HG03571 (cell line): ENCODE data around the gene SEC14L2.
"Not testable (repeated sequence)": the region's sequence is repeated elsewhere in the genome, so short reads cannot be mapped to it uniquely, and the experiment has no call there.

Source experiments
- ATAC-seq: cut with Tn5 transposase; IDR thresholded peaks from one replicate; pipeline ENCODE4 v1.9.1; 2021; ENCODE audit not compliant: unreplicated experiment

The SEC14L2 gene

DNA sequence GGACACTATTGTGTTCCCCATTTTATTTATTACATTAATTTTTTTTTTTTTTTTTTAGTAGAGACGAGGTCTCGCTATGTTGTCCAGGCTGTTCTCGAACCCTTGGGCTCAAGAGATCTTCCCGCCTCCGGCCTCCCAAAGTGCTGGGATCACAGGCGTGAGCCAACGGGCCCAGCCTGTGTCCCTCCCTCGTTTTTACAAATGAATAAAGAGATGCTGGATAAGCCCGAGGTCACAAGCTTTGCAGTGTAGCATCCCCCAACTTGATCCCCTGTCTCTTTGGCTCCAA is 28.5 kb downstream of the SEC14L2 start:
- ATAC-seq, result no peak

DNA sequence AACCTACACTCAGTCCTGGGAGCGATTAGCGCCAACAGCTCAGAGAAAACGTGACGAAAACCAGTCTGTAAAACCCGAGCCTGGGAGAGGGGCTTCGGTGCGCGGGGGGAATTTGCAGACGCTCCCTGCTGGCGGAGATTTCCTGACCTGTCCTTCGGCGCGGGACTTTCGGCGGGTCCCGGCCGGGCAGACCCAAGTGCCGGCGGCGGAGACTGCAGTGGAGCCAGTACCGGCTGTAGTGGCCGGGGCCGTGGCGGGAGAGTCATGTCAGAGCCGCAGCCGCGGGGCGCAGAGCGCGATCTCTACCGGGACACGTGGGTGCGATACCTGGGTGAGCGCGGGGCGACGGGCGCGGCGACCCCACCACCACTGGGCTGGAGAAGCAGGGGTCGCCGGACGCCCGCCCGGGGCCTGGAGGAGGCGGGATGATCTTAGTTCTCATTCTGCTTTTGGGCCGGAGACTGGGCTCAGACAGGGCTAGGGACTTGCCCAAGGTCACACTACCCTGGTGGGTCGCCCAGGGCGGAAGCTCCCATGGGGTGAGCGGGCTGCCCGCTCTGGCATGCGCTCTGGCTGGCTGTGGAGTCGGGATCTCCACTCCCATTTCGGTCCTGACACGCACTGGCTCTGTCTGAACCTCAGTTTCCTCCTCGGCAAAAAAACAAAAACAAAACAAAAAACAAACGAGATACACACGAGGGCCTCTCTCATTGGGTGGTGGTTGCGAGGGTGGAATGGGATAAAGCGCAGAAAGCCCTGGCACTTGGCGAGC is 29.0 kb downstream of the SEC14L2 start, which contains the start of gene MTFP1:
Gene MTFP1 (plus strand): TSS at position 153 of the 772 bp plus-strand sequence. CDS start 112 bp downstream, at position 265.
- no peak for ATAC-seq

GRCh38 chr22:30426388-30427353 is 29.9 kb downstream of the SEC14L2 start:
- ATAC-seq, result no peak

GRCh38 chr22:30427871-30428270 is 31.1 kb downstream of the SEC14L2 start:
- no peak for ATAC-seq

DNA sequence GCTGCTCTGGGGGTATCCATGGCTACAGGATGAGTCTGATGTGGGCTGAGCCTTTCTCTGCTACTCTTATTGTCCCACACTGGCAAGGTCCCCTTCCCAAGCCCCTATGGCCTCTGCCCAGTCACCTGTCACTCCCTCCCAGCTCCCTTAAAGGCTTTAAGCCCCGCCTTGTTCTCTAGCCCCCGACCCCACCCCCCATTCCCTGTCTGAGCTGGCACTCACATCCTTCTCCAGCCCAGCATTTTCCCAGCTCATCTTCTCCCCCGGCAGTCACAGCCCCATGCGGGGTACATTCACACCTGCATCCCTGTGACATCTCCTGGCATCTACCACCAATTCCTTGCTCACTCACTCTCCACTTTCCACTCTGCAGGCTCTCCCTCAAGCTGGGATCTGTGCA is 33.1 kb downstream of the SEC14L2 start:
- no peak for ATAC-seq

- no peak for ATAC-seq
Measured at GRCh38 chr22:30430933-30431332, 34.1 kb downstream of the SEC14L2 start.

- no peak for ATAC-seq
Measured at GRCh38 chr22:30432096-30432495, 35.3 kb downstream of the SEC14L2 start.

- no peak for ATAC-seq
Measured at GRCh38 chr22:30432520-30432919, 35.7 kb downstream of the SEC14L2 start.

GRCh38 chr22:30433227-30433626 is 36.4 kb downstream of the SEC14L2 start:
- no peak for ATAC-seq

- no peak for ATAC-seq
Measured at GRCh38 chr22:30433773-30434172, 37.0 kb downstream of the SEC14L2 start.

DNA sequence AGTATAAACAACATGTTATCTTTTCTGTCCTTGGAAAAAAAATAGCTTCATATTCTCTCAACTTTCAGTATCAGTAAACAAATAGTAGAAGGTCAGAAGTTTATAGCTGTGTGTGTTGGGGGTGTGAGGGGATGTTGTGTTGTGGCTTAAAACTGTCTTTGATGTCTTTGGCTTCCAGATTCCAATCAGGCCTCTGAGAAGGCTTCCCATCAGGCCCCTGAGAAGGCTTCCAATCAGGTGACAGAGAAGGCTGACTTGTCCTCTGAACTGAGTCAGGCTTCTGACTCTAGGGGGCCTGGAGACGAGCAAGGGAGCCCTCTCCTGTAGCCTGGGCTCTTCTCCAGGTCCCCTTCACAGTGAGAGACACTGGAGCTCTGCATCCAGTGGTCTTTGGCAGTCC is 38.0 kb downstream of the SEC14L2 start:
- no peak for ATAC-seq

- ATAC-seq, result no peak
Measured at GRCh38 chr22:30435674-30436126, 38.9 kb downstream of the SEC14L2 start.

GRCh38 chr22:30436196-30436595 is 39.4 kb downstream of the SEC14L2 start:
- ATAC-seq, result no peak

DNA sequence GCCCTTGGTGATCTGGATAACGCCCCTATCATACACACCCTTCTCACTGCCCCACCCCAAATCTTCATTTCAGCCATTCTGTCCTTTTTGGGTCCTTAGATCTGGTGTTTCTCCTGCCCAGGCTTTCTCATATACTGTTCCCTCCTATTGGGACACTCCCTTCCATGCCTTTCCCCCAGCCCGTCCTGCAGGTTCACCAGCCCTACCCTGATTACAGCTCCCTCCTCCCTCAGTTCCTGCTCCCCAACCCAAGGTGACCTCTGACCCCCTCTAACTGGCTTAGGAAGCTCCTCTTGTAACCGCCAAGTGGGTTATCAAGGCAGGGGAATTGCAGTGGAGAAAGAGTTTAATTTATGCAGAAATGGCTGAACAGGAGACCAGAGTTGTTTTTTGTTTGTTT is 41.7 kb downstream of the SEC14L2 start:
- no peak for ATAC-seq

DNA sequence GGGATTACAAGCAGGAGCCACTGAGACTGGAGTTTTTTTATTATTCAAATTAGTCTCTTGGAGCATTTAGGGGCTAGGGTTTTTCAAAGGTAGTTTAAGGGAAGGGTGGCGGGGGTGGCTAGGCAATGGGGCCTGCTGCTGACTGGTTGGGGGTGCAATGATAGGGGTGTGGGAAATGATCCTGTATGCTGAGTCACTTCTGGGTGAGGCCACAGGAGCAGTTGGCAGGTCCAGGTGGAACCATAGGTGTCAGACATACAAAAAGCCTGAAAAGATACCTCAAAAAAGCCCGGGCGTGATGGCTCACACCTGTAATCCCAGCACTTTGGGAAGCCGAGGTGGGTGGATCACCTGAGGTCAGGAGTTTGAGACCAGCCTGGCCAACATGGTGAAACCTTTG is 42.4 kb downstream of the SEC14L2 start:
- ATAC-seq, result no peak

GRCh38 chr22:30439836-30440235 is 43.0 kb downstream of the SEC14L2 start:
- ATAC-seq, result no peak

DNA sequence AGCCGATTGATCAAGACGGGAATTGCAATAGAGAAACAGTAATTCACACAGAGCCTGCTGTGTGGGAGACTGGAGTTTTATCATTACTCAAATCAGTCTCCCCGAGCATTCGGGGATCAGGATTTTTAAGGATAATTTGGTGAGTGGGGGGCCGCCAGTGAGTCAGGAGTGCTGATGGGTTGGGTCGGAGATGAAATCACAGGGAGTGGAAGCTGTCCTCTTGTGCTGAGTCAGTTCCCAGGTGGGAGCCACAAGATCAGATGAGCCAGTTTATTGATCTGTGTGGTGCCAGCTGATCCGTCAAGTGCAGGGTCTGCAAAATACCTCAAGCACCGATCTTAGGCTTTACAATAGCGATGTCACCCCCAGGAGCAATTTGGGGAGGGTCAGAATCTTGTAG is 44.3 kb downstream of the SEC14L2 start:
- ATAC-seq, result no peak

- ATAC-seq, result no peak
Measured at GRCh38 chr22:30444632-30445437, 48.0 kb downstream of the SEC14L2 start.

GRCh38 chr22:30445438-30446145 is 48.8 kb downstream of the SEC14L2 start:
- no peak for ATAC-seq

DNA sequence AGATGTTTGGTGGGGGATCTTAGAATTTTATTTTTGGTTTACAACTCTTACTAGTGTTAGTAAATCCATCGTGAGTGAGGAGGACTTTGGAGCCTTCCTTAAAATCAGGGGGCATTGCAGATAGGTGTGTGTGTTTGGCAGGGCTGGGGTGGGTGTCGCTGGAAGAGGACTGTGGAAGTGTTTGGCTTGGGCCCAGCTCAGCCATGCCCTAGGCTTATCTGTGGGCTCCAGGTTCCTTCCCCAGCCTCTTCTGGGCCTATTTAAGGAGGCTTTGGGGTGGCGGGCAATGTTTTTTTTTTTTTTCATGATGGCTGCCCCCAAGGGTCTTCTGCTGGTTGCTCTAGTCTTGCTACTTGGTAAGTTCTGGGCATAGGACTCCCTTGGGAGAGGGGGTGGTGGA is 50.8 kb downstream of the SEC14L2 start:
- no peak for ATAC-seq

- not testable (repeated sequence) for ATAC-seq
Measured at GRCh38 chr22:30451488-30451887, 54.7 kb downstream of the SEC14L2 start.
